K562 (cell line): ENCODE results near the gene GOLGA6L1. TPM values are rescaled to one million over a fixed set of nuclear protein-coding genes. Genes with fewer than 3 reads are reported as not detected.
"Not testable (repeated sequence)": the region's sequence is repeated elsewhere in the genome, so short reads cannot be mapped to it uniquely, and the experiment has no call there.

Experiments
- ATAC-seq: fragments of 200-7000 bp; cut with Tn5 transposase; 3 replicates; pipeline ENCODE4 v1.9.1; 2020; ENCODE audit warnings: moderate library complexity
- BruUV-seq: library from RNA; stranded (reverse); fragments of 400-500 nt; replicated peaks from 2 replicates; lab custom pipeline; 2021; lab: Mats Ljungman, UMichigan
- CTCF ChIA-PET: fragments of 300-600 bp; formaldehyde crosslinking; extraction: SDS; loops from one replicate; lab custom pipeline; 2021; ENCODE audit warnings: low intra/inter-chr PET ratio; lab: Yijun Ruan, JAX
- POLR2A ChIA-PET: fragments of 300-600, 350-650 bp; sonication (Branson Sonifier 250); formaldehyde crosslinking; extraction: SDS; loops from one replicate; lab custom pipeline; 2021; ENCODE audit warnings: antibody characterized with exemption, inconsistent platforms; lab: Yijun Ruan, JAX
- DNase-seq, 4 experiments: peaks; one replicate each; pipeline versions ENCODE4 v3.0.0 to v3.0.0-alpha.2; 2011 to 2018; ENCODE audit warnings: low spot score in 3 of 4, mixed read lengths in 3 of 4; ENCODE audit errors: extremely low read depth in 1 of 4
- FAIRE-seq: peaks from 2 replicates; lab custom pipeline; 2011; peaks lifted over from hg19 to GRCh38; lab: Jason Lieb, UNC
- H2AFZ ChIP-seq: 2 replicates; pipeline ENCODE4 v1.6.0; 2011; ENCODE audit warnings: low read depth, low read length, control low read depth, inconsistent platforms
- H3K27ac ChIP-seq: fragments of 200-600 bp; 3 replicates; pipeline ENCODE4 v1.8.0; 2011; ENCODE audit warnings: low read depth, mild to moderate bottlenecking, control low read depth, inconsistent platforms, low read length, moderate library complexity, mixed read lengths; ENCODE audit errors: extremely low read depth
- H3K27me3 ChIP-seq, 2 experiments: fragments of 300-600 bp in 1 of 2; 2 replicates in 1 of 2; 3 replicates in 1 of 2; pipeline versions ENCODE4 v1.6.0 to v1.8.0; 2011; ENCODE audit warnings: inconsistent platforms in 2 of 2, low read length in 2 of 2, mild to moderate bottlenecking in 1 of 2, mixed read lengths in 1 of 2, moderate library complexity in 1 of 2; ENCODE audit not compliant: control insufficient read depth in 2 of 2, insufficient read depth in 2 of 2
- H3K36me3 ChIP-seq: fragments of 300-600 bp; 3 replicates; pipeline ENCODE4 v1.8.0; 2011; ENCODE audit warnings: mild to moderate bottlenecking, low read length, inconsistent platforms; ENCODE audit not compliant: control insufficient read depth, insufficient read depth
- H3K4me1 ChIP-seq, 2 experiments: fragments of 200-600 bp in 1 of 2; replicated peaks in 1 of 2; 2 replicates in 1 of 2; 3 replicates in 1 of 2; pipeline versions ENCODE4 v1.5.1 to v1.8.0; 2011; ENCODE audit warnings: inconsistent platforms in 2 of 2, low read length in 2 of 2, mild to moderate bottlenecking in 1 of 2, mixed read lengths in 1 of 2, moderate library complexity in 1 of 2; ENCODE audit not compliant: control insufficient read depth in 2 of 2, insufficient read depth in 2 of 2
- H3K4me2 ChIP-seq: 2 replicates; pipeline ENCODE4 v1.6.1; 2011; ENCODE audit warnings: low read length, control low read depth, inconsistent platforms, mixed read lengths; ENCODE audit not compliant: insufficient read depth
- H3K4me3 ChIP-seq: fragments of 200-600 bp; sonication (generic), shearing (Covaris generic); 2 replicates; pipeline ENCODE4 v1.5.1; 2016; ENCODE audit warnings: control low read depth, inconsistent platforms
- H3K79me2 ChIP-seq: fragments of 200-600 bp; 3 replicates; pipeline ENCODE4 v1.8.0; 2011; ENCODE audit warnings: low read length, inconsistent platforms; ENCODE audit not compliant: control insufficient read depth, insufficient read depth
- H3K9ac ChIP-seq, 2 experiments: 2 replicates each; pipeline versions ENCODE4 v1.6.0 to v1.6.1; 2011; ENCODE audit warnings: low read depth in 2 of 2, low read length in 2 of 2, control low read depth in 1 of 2, inconsistent platforms in 1 of 2, mild to moderate bottlenecking in 1 of 2, mixed read lengths in 1 of 2; ENCODE audit not compliant: insufficient read depth in 1 of 2
- H3K9me1 ChIP-seq: one replicate; pipeline ENCODE4 v1.6.0; 2011; ENCODE audit warnings: inconsistent platforms, mild to moderate bottlenecking, low read length, moderate library complexity; ENCODE audit not compliant: control insufficient read depth, insufficient read depth
- H3K9me3 ChIP-seq: replicated peaks from 2 replicates; pipeline ENCODE4 v1.5.1; 2011; ENCODE audit warnings: low read depth, low read length, inconsistent platforms; ENCODE audit not compliant: control insufficient read depth, insufficient read depth
- H4K20me1 ChIP-seq: replicated peaks from 2 replicates; pipeline ENCODE4 v1.6.1; 2011; ENCODE audit warnings: low read length, inconsistent platforms, mixed read lengths; ENCODE audit not compliant: control insufficient read depth, insufficient read depth
- POLR2G ChIP-seq: fragments of 200-400 bp; formaldehyde crosslinking; IDR thresholded peaks from 2 replicates; pipeline ENCODE4 v1.6.1; 2017; ENCODE audit warnings: low read depth, mild to moderate bottlenecking, antibody characterized with exemption, low read length, moderate library complexity
- RBFOX2 ChIP-seq: fragments of 200-400 bp; formaldehyde crosslinking; IDR thresholded peaks from 2 replicates; pipeline ENCODE4 v1.6.1; 2017; ENCODE audit warnings: low read depth, mild to moderate bottlenecking, low read length, moderate library complexity
- WGBS: fragments of 100-300 bp; shearing (Covaris generic); methylation state at CpG from one replicate; pipeline ENCODE4 v1.1.6; 2016; ENCODE audit warnings: low coverage, mixed read lengths; ENCODE audit not compliant: insufficient coverage; ENCODE audit errors: missing lambda C conversion rate; 5-methylcytosine and 5-hydroxymethylcytosine counted together
- in situ Hi-C: fragments of 300-500 bp; cut with MboI; formaldehyde crosslinking; loops from 4 replicates; pipeline ENCODE4 v1.15.0; 2018; ENCODE audit warnings: inconsistent platforms, mixed read lengths
- intact Hi-C: fragments of 100-400 bp; cut with micrococcal nuclease; formaldehyde crosslinking; loops from 2 replicates; pipeline ENCODE4 v1.14.2; 2022
- polyA plus RNA-seq, 8 experiments: library from polyadenylated mRNA; depleted of rRNA in 4 of 8; stranded (reverse) in 5 of 8; unstranded in 3 of 8; fragments of >200 nt; fragmentation: Nextera tagmentation in 2 of 8; fragmentation: Illumina TruSeq in 1 of 8; extraction: Ambion mirVana in 2 of 8; extraction: Trizol in 1 of 8; gene quantifications; 2 replicates each; pipeline versions ENCODE4 v1.2.1 to v1.2.3, GENCODE V29; 2011 to 2014; ENCODE audit warnings: inconsistent platforms in 1 of 8, missing spikeins in 1 of 8
- total RNA-seq, 7 experiments: library from RNA; depleted of rRNA in 6 of 7; stranded (reverse); fragments of >200 nt in 6 of 7; fragmentation: Illumina TruSeq in 2 of 7; extraction: Trizol in 2 of 7; gene quantifications; 2 replicates each; pipeline versions ENCODE4 v1.2.1 to v1.2.3, GENCODE V29; 2011 to 2021; ENCODE audit warnings: low replicate concordance in 1 of 7

GOLGA6L1 gene
- total and polyA plus RNA-seq, 9 of the 15 experiments (the other 6 are each of a cell fraction or from before 2014, with no cell fraction given), result not detected

- H3K9me3 ChIP-seq, POLR2A ChIA-PET, H3K27me3 ChIP-seq, H3K4me2 ChIP-seq, H3K9me1 ChIP-seq, H2AFZ ChIP-seq, H3K27ac ChIP-seq, H4K20me1 ChIP-seq, CTCF ChIA-PET, FAIRE-seq, H3K4me1 ChIP-seq, H3K36me3 ChIP-seq, in situ Hi-C loops, H3K79me2 ChIP-seq, H3K9ac ChIP-seq, intact Hi-C loops: not testable (repeated sequence)
- BruUV-seq, result TSS peak; percentile 40
- peak; percentile 38; the same call in 1 of the 2 replicates for TF ChIP-seq POLR2G
- 0 out of 2 replicates have a peak, but pooled peaks have one; percentile 33 for TF ChIP-seq RBFOX2
- H3K4me3 ChIP-seq, result peak overlapping the region; percentile 30
- ATAC-seq (peak; percentile 68), DNase-seq (peak in 3 of 4 experiments; percentile 1 to 2 (median 2))
- WGBS, result 76% methylated on average over 3 of the region's 67 CpGs
Observed at GRCh38 chr15:23179768-23180546, 43.3 kb upstream of the GOLGA6L1 start.

- H3K4me1 ChIP-seq, FAIRE-seq, POLR2A ChIA-PET: not testable (repeated sequence)
Observed at GRCh38 chr15:23176683-23177082, 40.1 kb upstream of the GOLGA6L1 start.

GRCh38 chr15:23175606-23176005 is 39.0 kb upstream of the GOLGA6L1 start:
- H2AFZ ChIP-seq, H3K4me3 ChIP-seq, CTCF ChIA-PET, in situ Hi-C loops, H3K9me1 ChIP-seq, H4K20me1 ChIP-seq, H3K27me3 ChIP-seq, H3K36me3 ChIP-seq, BruUV-seq, H3K27ac ChIP-seq, FAIRE-seq, H3K79me2 ChIP-seq, POLR2A ChIA-PET, intact Hi-C loops, H3K4me2 ChIP-seq, H3K9ac ChIP-seq, ATAC-seq, H3K9me3 ChIP-seq, H3K4me1 ChIP-seq, DNase-seq: not testable (repeated sequence)
- whole genome bisulfite sequencing, result no CpG with 5 or more reads among the region's 19 CpGs

More at GRCh38 chr15:23176683-23177082, 40.1 kb upstream of the GOLGA6L1 start:
- DNase-seq, H3K9me1 ChIP-seq, H3K9me3 ChIP-seq, H3K4me2 ChIP-seq, H3K27me3 ChIP-seq, ATAC-seq, H3K4me3 ChIP-seq, BruUV-seq, intact Hi-C loops, in situ Hi-C loops, H2AFZ ChIP-seq, H3K9ac ChIP-seq, CTCF ChIA-PET, H3K27ac ChIP-seq, H3K79me2 ChIP-seq, H4K20me1 ChIP-seq, H3K36me3 ChIP-seq: not testable (repeated sequence)
- 98% methylated on average over 4 of the region's 20 CpGs for WGBS
